ENCODE measurements around the gene PDE4D.

- TF ChIP-seq EZH2phosphoT487 (IDR thresholded peaks at IDR 0.05; ENCODE audit: borderline replicate concordance, low read depth, low read length), result no peak
- TF ChIP-seq CTCF (conservative IDR thresholded peaks at IDR 0.05; ENCODE audit: low read length), result no peak
Observed at GRCh38 chr5:59721741-59722140, 171.8 kb downstream of the PDE4D start.
